Measurements from ENCODE around the gene G6PC2.

DNA sequence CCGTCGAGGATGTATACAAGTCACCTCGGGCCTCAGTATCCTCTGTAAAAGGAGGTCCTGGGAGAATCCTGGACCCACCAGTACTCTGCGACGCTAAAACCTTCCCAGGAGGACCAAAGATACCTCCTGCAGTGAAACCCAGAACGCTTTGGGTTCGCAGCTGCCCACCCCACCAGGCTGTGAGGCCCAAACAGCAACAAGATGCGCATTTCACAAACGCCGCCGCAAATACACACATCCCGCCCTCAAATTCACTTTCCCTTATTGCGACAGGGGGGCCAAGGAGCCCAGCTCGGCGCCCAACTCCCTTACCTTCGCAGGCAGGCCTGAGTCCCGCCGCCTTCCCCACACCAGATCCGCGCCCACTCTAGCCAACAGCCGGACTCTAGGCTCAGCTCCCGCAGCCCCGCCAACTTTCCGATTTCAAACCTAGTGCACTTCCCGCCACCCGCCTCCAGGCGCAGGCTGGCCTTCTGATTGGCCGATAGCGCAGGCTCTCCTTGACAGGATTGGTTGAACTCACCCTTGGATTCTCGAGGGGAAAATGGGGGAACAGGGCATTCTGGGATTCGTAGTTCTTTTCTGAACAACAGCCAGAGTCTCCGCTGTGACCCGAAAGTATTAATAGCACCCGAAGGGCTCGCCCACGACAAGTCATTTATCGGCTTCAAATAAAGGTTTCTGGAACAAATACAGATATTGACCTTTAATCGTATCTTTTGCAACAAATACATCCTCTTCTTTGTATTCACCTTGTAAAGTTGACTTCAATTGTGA is 10.9 kb upstream of the G6PC2 start, which contains the start of gene SPC25:
- TF ChIP-seq, protein P1, sequence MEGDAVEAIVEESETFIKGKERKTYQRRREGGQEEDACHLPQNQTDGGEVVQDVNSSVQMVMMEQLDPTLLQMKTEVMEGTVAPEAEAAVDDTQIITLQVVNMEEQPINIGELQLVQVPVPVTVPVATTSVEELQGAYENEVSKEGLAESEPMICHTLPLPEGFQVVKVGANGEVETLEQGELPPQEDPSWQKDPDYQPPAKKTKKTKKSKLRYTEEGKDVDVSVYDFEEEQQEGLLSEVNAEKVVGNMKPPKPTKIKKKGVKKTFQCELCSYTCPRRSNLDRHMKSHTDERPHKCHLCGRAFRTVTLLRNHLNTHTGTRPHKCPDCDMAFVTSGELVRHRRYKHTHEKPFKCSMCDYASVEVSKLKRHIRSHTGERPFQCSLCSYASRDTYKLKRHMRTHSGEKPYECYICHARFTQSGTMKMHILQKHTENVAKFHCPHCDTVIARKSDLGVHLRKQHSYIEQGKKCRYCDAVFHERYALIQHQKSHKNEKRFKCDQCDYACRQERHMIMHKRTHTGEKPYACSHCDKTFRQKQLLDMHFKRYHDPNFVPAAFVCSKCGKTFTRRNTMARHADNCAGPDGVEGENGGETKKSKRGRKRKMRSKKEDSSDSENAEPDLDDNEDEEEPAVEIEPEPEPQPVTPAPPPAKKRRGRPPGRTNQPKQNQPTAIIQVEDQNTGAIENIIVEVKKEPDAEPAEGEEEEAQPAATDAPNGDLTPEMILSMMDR (conservative IDR thresholded peaks at IDR 0.05) = no peak
- TF ChIP-seq EZH2 (IDR thresholded peaks at IDR 0.05; ENCODE audit: low read depth) = no peak
